ENCODE data around the gene RGCC.

RGCC gene

GRCh38 chr13:41454170-41454569 lies 3.2 kb upstream of the RGCC start:
- DNase-seq: no peak

GRCh38 chr13:41455725-41456419 lies 1.5 kb upstream of the RGCC start:
- DNase-seq: no peak

GRCh38 chr13:41457589-41458186 lies 338 bp downstream of the RGCC start:
- no peak for DNase-seq

GRCh38 chr13:41458187-41458760 lies 924 bp downstream of the RGCC start:
- no peak for DNase-seq

- no peak for DNase-seq
Observed at GRCh38 chr13:41458761-41459431, 1.5 kb downstream of the RGCC start.

GRCh38 chr13:41459432-41460073 lies 2.2 kb downstream of the RGCC start:
- DNase-seq: no peak

- no peak for DNase-seq
Observed at GRCh38 chr13:41460074-41460465, 2.7 kb downstream of the RGCC start.

- DNase-seq: no peak
Observed at GRCh38 chr13:41460930-41461329, 3.6 kb downstream of the RGCC start.

GRCh38 chr13:41461527-41462139 lies 4.3 kb downstream of the RGCC start:
- DNase-seq: no peak

GRCh38 chr13:41462427-41462826 lies 5.1 kb downstream of the RGCC start:
- no peak for DNase-seq

- DNase-seq: no peak
Observed at GRCh38 chr13:41463838-41464602, 6.7 kb downstream of the RGCC start.

GRCh38 chr13:41465241-41465847 lies 8.0 kb downstream of the RGCC start:
- no peak for DNase-seq

- no peak for DNase-seq
Observed at GRCh38 chr13:41465898-41466320, 8.6 kb downstream of the RGCC start.

GRCh38 chr13:41467425-41467945 lies 10.1 kb downstream of the RGCC start:
- DNase-seq: no peak

- no peak for DNase-seq
Observed at GRCh38 chr13:41468631-41469030, 11.3 kb downstream of the RGCC start.

- DNase-seq: no peak
Observed at GRCh38 chr13:41470196-41470595, 12.8 kb downstream of the RGCC start.

GRCh38 chr13:41471785-41472184 lies 14.4 kb downstream of the RGCC start:
- no peak for DNase-seq

- DNase-seq: no peak
Observed at GRCh38 chr13:41487222-41487621, 29.9 kb downstream of the RGCC start.

GRCh38 chr13:41488124-41488523 lies 30.8 kb downstream of the RGCC start:
- no peak for DNase-seq

GRCh38 chr13:41490371-41491015 lies 33.1 kb downstream of the RGCC start:
- DNase-seq: no peak

GRCh38 chr13:41491436-41491835 lies 34.1 kb downstream of the RGCC start:
- DNase-seq: no peak

Data from right forelimb (tissue), 1 donor.